Measurements from ENCODE around the gene MPV17L.
"Not testable (repeated sequence)": the region's sequence is repeated elsewhere in the genome, so short reads cannot be mapped to it uniquely, and the experiment has no call there.

MPV17L gene

GRCh38 chr16:15440852-15441251 is 45.3 kb downstream of the MPV17L start:
- H3K4me3 ChIP-seq (ENCODE audit: low read depth, low read length), result no peak overlapping the region
- TF ChIP-seq, protein P1, sequence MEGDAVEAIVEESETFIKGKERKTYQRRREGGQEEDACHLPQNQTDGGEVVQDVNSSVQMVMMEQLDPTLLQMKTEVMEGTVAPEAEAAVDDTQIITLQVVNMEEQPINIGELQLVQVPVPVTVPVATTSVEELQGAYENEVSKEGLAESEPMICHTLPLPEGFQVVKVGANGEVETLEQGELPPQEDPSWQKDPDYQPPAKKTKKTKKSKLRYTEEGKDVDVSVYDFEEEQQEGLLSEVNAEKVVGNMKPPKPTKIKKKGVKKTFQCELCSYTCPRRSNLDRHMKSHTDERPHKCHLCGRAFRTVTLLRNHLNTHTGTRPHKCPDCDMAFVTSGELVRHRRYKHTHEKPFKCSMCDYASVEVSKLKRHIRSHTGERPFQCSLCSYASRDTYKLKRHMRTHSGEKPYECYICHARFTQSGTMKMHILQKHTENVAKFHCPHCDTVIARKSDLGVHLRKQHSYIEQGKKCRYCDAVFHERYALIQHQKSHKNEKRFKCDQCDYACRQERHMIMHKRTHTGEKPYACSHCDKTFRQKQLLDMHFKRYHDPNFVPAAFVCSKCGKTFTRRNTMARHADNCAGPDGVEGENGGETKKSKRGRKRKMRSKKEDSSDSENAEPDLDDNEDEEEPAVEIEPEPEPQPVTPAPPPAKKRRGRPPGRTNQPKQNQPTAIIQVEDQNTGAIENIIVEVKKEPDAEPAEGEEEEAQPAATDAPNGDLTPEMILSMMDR (conservative IDR thresholded peaks at IDR 0.05; ENCODE audit: low read depth, low read length), result no peak
- peak; percentile 84 for DNase-seq (ENCODE audit: low read depth)

DNA sequence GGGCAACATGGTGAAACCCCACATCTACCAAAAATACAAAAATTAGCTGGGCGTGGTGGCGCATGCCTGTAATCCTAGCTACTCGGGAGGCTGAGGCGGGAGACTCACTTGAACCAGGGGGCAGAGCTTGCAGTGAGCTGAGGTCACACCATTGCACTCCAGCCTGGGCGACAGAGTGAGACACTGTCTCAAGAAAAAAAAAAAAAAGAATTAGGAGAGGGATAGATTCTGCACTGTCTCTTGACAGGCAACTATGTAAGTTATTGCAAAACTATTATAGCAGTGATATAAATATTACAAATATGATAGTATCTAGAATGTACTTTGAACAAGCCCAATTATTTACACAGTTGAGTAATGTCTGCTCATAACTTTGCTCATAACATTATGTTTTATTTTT is 46.6 kb downstream of the MPV17L start:
- H3K4me3 ChIP-seq (ENCODE audit: low read depth, low read length); DNase-seq (ENCODE audit: low read depth): not testable (repeated sequence)

- TF ChIP-seq, protein P1 (conservative IDR thresholded peaks at IDR 0.05; ENCODE audit: low read depth, low read length), result no peak
- no peak for DNase-seq (ENCODE audit: low read depth)
- no peak overlapping the region for H3K4me3 ChIP-seq (ENCODE audit: low read depth, low read length)
These were observed 48.2 kb downstream of the MPV17L start for GRCh38 chr16:15443753-15444152.

DNA sequence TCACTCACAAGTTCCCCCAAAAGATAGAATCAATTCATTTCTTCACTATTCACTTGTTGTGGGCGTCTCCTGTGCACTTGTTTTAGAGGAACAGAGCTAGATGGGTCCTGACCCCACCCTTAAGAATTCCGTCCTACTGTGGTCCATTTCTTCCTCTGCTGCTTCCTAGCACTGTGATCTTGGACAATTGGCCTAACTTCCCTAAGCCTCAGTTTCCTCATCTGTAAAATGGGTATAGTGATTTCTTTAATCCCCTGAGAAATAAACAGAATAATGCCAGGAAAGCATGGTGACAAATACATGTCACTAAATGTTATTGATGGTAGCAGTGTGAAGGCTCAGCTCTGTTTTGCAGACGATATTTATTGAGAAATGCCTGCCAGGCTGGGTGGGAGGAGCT is 48.7 kb downstream of the MPV17L start:
- no peak for DNase-seq (ENCODE audit: low read depth)
- no peak overlapping the region for H3K4me3 ChIP-seq (ENCODE audit: low read depth, low read length)
- TF ChIP-seq, protein P1 (conservative IDR thresholded peaks at IDR 0.05; ENCODE audit: low read depth, low read length), result no peak

- DNase-seq (ENCODE audit: low read depth), result no peak
- TF ChIP-seq, protein P1 (conservative IDR thresholded peaks at IDR 0.05; ENCODE audit: low read depth, low read length), result no peak
- no peak overlapping the region for H3K4me3 ChIP-seq (ENCODE audit: low read depth, low read length)
These were observed 49.9 kb downstream of the MPV17L start for GRCh38 chr16:15445450-15445849.

DNA sequence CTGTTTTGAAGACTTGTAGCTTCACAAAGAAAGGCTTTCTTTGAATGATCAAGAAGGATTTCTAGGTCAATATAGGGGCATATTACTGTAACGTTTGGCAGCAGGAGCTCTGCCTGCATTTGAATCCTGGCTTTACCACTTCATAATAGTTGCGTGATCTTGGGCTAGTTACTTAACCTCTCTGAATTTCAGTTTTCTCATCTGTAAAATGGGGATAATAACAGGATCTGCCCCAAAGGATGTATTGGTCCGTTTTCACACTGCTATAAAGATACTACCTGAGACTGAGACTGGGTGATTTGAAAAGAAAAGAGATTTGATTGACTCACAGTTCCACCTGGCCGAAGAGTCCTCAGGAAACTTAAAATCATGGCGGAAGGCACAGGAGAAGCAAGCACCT is 51.3 kb downstream of the MPV17L start:
- DNase-seq (ENCODE audit: low read depth), result no peak
- TF ChIP-seq, protein P1 (conservative IDR thresholded peaks at IDR 0.05; ENCODE audit: low read depth, low read length), result no peak
- no peak overlapping the region for H3K4me3 ChIP-seq (ENCODE audit: low read depth, low read length)

DNA sequence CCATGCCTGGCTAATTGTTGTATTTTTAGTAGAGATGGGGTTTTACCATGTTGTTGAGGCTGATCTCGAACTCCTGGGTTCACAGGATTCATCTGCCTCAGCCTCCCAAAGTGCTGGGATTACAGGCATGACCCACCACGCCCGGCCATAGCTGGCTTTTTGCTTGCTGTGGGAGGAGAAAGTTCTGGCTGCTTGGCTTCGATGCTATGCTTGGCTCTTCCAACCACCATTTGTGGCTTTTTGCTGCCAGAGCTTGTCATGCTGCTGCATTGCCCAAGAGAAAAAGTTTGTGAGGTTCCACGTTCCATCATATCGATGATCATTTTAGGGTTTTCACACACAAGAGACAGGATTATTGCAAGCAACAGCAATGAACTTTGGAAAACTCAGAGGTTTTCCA is 55.1 kb downstream of the MPV17L start:
- TF ChIP-seq, protein P1 (conservative IDR thresholded peaks at IDR 0.05; ENCODE audit: low read depth, low read length), result no peak
- no peak for DNase-seq (ENCODE audit: low read depth)
- H3K4me3 ChIP-seq (ENCODE audit: low read depth, low read length), result no peak overlapping the region
